ENCODE results near the gene ARF6. TPM values are rescaled to one million over a fixed set of nuclear protein-coding genes. Genes with fewer than 3 reads are reported as not detected.
"Not testable (repeated sequence)": the region's sequence is repeated elsewhere in the genome, so short reads cannot be mapped to it uniquely, and the experiment has no call there.

The ARF6 gene
- polyA plus RNA-seq, 3 donors, result 13.2 to 40.7 (median 36.2) TPM

- 31 to 93% (median 78%) methylated on average over 1 of the region's 1 CpG for WGBS, 3 donors
- no peak overlapping the region for H3K27ac ChIP-seq (ENCODE audit: low read depth, low read length)
Observed at GRCh38 chr14:49897965-49898364, 5.1 kb downstream of the ARF6 start.

- WGBS, 3 donors, result 33 to 89% (median 81%) methylated on average over 2 of the region's 2 CpGs
- no peak overlapping the region for H3K27ac ChIP-seq (ENCODE audit: low read depth, low read length)
Observed at GRCh38 chr14:49898485-49898884, 5.6 kb downstream of the ARF6 start.

GRCh38 chr14:49900973-49901372, 8.1 kb downstream of the ARF6 start:
- 96 to 100% (median 100%) methylated on average over 1 of the region's 1 CpG for WGBS, 3 donors

GRCh38 chr14:49902679-49903246, 9.9 kb downstream of the ARF6 start:
- WGBS, 3 donors, result 76 to 85% (median 78%) methylated on average over 23 to 24 of the region's 24 CpGs
- not testable (repeated sequence) for H3K27ac ChIP-seq (ENCODE audit: low read depth, low read length)

More at GRCh38 chr14:49900973-49901372, 8.1 kb downstream of the ARF6 start:
- no peak overlapping the region for H3K27ac ChIP-seq (ENCODE audit: low read depth, low read length)

- no peak overlapping the region for H3K27ac ChIP-seq (ENCODE audit: low read depth, low read length)
Observed at GRCh38 chr14:49904270-49904669, 11.4 kb downstream of the ARF6 start.

- 58 to 88% (median 77%) methylated on average over 7 of the region's 7 CpGs for WGBS, 3 donors
- no peak overlapping the region for H3K27ac ChIP-seq (ENCODE audit: low read depth, low read length)
Observed at GRCh38 chr14:49905989-49906388, 13.1 kb downstream of the ARF6 start.

- WGBS, 3 donors, result 64 to 67% (median 67%) methylated on average over 5 of the region's 5 CpGs
- H3K27ac ChIP-seq (ENCODE audit: low read depth, low read length), result no peak overlapping the region
Observed at GRCh38 chr14:49907186-49907585, 14.3 kb downstream of the ARF6 start.

- WGBS, 3 donors, result 0 to 2% (median 0%) methylated on average over 1 of the region's 1 CpG
- H3K27ac ChIP-seq (ENCODE audit: low read depth, low read length), result no peak overlapping the region
Observed at GRCh38 chr14:49908433-49908782, 15.5 kb downstream of the ARF6 start.

GRCh38 chr14:49909016-49909415, 16.1 kb downstream of the ARF6 start:
- no peak overlapping the region for H3K27ac ChIP-seq (ENCODE audit: low read depth, low read length)
- WGBS, 3 donors, result 87 to 99% (median 98%) methylated on average over 4 of the region's 4 CpGs

- no peak overlapping the region for H3K27ac ChIP-seq (ENCODE audit: low read depth, low read length)
Observed at GRCh38 chr14:49915085-49915484, 22.2 kb downstream of the ARF6 start.

- 95 to 100% (median 98%) methylated on average over 2 of the region's 2 CpGs for WGBS, 3 donors
Observed at GRCh38 chr14:49918706-49919105, 25.8 kb downstream of the ARF6 start.

GRCh38 chr14:49919825-49920659, 27.2 kb downstream of the ARF6 start:
- H3K27ac ChIP-seq (ENCODE audit: low read depth, low read length), result no peak overlapping the region
- 70 to 83% (median 77%) methylated on average over 3 of the region's 3 CpGs for WGBS, 3 donors

More at GRCh38 chr14:49918706-49919105, 25.8 kb downstream of the ARF6 start:
- H3K27ac ChIP-seq (ENCODE audit: low read depth, low read length), result no peak overlapping the region

- 78 to 89% (median 86%) methylated on average over 2 of the region's 2 CpGs for WGBS, 3 donors
Observed at GRCh38 chr14:49920935-49921334, 28.1 kb downstream of the ARF6 start.

GRCh38 chr14:49921401-49921800, 28.5 kb downstream of the ARF6 start:
- WGBS, 3 donors, result 90 to 94% (median 91%) methylated on average over 1 of the region's 1 CpG
- H3K27ac ChIP-seq (ENCODE audit: low read depth, low read length), result no peak overlapping the region

More at GRCh38 chr14:49920935-49921334, 28.1 kb downstream of the ARF6 start:
- H3K27ac ChIP-seq (ENCODE audit: low read depth, low read length), result no peak overlapping the region

GRCh38 chr14:49923442-49923841, 30.6 kb downstream of the ARF6 start:
- H3K27ac ChIP-seq (ENCODE audit: low read depth, low read length), result no peak overlapping the region
- WGBS, 3 donors, result 82 to 92% (median 90%) methylated on average over 1 of the region's 1 CpG

GRCh38 chr14:49923881-49924280, 31.0 kb downstream of the ARF6 start:
- WGBS, 3 donors, result 82 to 95% (median 89%) methylated on average over 4 of the region's 4 CpGs
- H3K27ac ChIP-seq (ENCODE audit: low read depth, low read length), result no peak overlapping the region

GRCh38 chr14:49924852-49925251, 32.0 kb downstream of the ARF6 start:
- no peak overlapping the region for H3K27ac ChIP-seq (ENCODE audit: low read depth, low read length)
- WGBS, 3 donors, result 93 to 97% (median 95%) methylated on average over 4 of the region's 4 CpGs

- H3K27ac ChIP-seq (ENCODE audit: low read depth, low read length), result no peak overlapping the region
- WGBS, 3 donors, result 77 to 95% (median 93%) methylated on average over 2 of the region's 2 CpGs
Observed at GRCh38 chr14:49926803-49927202, 33.9 kb downstream of the ARF6 start.

- H3K27ac ChIP-seq (ENCODE audit: low read depth, low read length), result no peak overlapping the region
- 68 to 91% (median 73%) methylated on average over 2 of the region's 2 CpGs for WGBS, 3 donors
Observed at GRCh38 chr14:49928015-49928414, 35.1 kb downstream of the ARF6 start.

- WGBS, 3 donors, result 89 to 97% (median 90%) methylated on average over 2 of the region's 2 CpGs
- no peak overlapping the region for H3K27ac ChIP-seq (ENCODE audit: low read depth, low read length)
Observed at GRCh38 chr14:49930720-49931119, 37.8 kb downstream of the ARF6 start.

Data from adipose tissue (tissue), 3 donors.